GM06990 (cell line): Measurements from ENCODE around the gene TRABD2A.

Experiments
- DNase-seq: peaks from one replicate; pipeline ENCODE4 v3.0.0-alpha.2; 2011; ENCODE audit not compliant: insufficient read length; ENCODE audit errors: extremely low read depth
- H3K27me3 ChIP-seq: replicated peaks from 2 replicates; pipeline ENCODE4 v1.6.0; 2011; ENCODE audit warnings: low read length; ENCODE audit not compliant: control insufficient read depth, insufficient read depth
- H3K36me3 ChIP-seq: 2 replicates; pipeline ENCODE4 v1.5.1; 2011; ENCODE audit warnings: low read length; ENCODE audit not compliant: control insufficient read depth, insufficient read depth
- H3K4me3 ChIP-seq: replicated peaks from 2 replicates; pipeline ENCODE4 v1.5.1; 2011; ENCODE audit warnings: low read depth, mild to moderate bottlenecking, control low read depth, low read length
- CTCF ChIP-seq: IDR thresholded peaks from 2 replicates; pipeline ENCODE4 v1.5.1; 2011; ENCODE audit warnings: low read length, control low read depth, mild to moderate bottlenecking, inconsistent platforms; ENCODE audit not compliant: insufficient read depth, poor library complexity, severe bottlenecking

Gene TRABD2A

GRCh38 chr2:84901593-84902120 lies 20.8 kb upstream of the TRABD2A start:
- no peak for TF ChIP-seq CTCF
- DNase-seq, result no peak
- Histone ChIP-seq H3K27me3 (no peaks in the 10 kb centered on the region), H3K4me3 (no peak overlapping the region), H3K36me3 (no peaks in the 10 kb centered on the region; the same call in 1 of the 2 replicates)

- no peak for TF ChIP-seq CTCF
- Histone ChIP-seq H3K36me3 (no peaks in the 10 kb centered on the region), H3K4me3 (no peak overlapping the region), H3K27me3 (no peaks in the 10 kb centered on the region)
- no peak for DNase-seq
Measured at GRCh38 chr2:84900971-84901370, 20.1 kb upstream of the TRABD2A start.

GRCh38 chr2:84899304-84900204 lies 18.7 kb upstream of the TRABD2A start:
- no peak for TF ChIP-seq CTCF
- no peaks in the 10 kb centered on the region for H3K27me3 ChIP-seq
- no peak for DNase-seq
- H3K36me3 ChIP-seq, result no peaks in the 10 kb centered on the region
- H3K4me3 ChIP-seq, result no peak overlapping the region

- no peaks in the 10 kb centered on the region for H3K36me3 ChIP-seq
- DNase-seq, result no peak
- TF ChIP-seq CTCF, result no peak
- no peaks in the 10 kb centered on the region for H3K27me3 ChIP-seq
- H3K4me3 ChIP-seq, result no peak overlapping the region
Measured at GRCh38 chr2:84897773-84898172, 16.9 kb upstream of the TRABD2A start.

GRCh38 chr2:84896567-84896966 lies 15.7 kb upstream of the TRABD2A start:
- no peaks in the 10 kb centered on the region for H3K36me3 ChIP-seq
- no peak for DNase-seq
- no peak for TF ChIP-seq CTCF
- H3K4me3 ChIP-seq, result no peak overlapping the region
- no peaks in the 10 kb centered on the region for H3K27me3 ChIP-seq
